Measurements from ENCODE around the gene DSCAM. TPM values are rescaled to one million over a fixed set of nuclear protein-coding genes. Genes with fewer than 3 reads are reported as not detected.

Gene DSCAM
- total and polyA plus RNA-seq, 4 experiments from 2014 or later, result not detected

DNA sequence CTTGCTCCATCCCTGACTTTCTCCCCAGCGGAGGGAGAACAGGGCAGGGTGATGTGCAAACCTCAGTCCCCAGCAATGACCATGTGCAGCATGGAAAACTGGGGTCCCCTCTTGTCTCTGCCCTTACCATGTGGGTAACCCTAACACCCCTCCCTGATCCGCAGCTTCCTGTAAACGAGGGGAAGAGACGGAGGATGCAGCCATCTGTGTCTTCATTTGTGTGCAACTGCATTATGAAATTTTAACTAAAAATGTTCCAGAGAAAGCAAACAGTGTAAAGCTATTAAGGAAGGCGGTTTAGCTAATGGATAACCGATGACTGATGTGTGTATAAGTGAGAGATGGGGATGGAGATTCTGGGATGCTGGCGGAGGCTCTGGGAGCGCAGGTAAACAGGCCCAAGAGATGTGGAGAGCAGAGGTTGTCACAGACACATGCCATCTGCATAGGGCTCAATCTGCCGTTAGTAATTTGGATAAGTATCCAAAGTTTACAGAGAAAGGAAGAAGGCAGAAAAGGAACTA lies 206.6 kb downstream of the DSCAM start:
- no peaks in the 10 kb centered on the region for H3K27me3 Mint-ChIP-seq
- H3K4me3 Mint-ChIP-seq, result no peak overlapping the region
- POLR2A ChIA-PET (ENCODE audit: partially characterized antibody), result no interaction called here
- no peak overlapping the region for H3K4me3 ChIP-seq (ENCODE audit: low read length in 2 of 2)
- no peaks in the 10 kb centered on the region for H3K27me3 ChIP-seq (ENCODE audit: insufficient read depth, low read length)
- intact Hi-C loops (cut with micrococcal nuclease), result no loop called here
- DNase-seq, result no peak
- no peak overlapping the region for H3K27ac Mint-ChIP-seq
- no peak overlapping the region for H3K27ac ChIP-seq (ENCODE audit: low read depth, low read length)
- no peaks in the 10 kb centered on the region for H3K9me3 ChIP-seq (ENCODE audit: control insufficient read depth in 1 of 2, low read length in 2 of 2)
- CTCF ChIA-PET (ENCODE audit: partially characterized antibody), result no interaction called here
- H3K4me1 ChIP-seq (ENCODE audit: insufficient read depth, low read length), result no peaks in the 10 kb centered on the region
- H3K36me3 ChIP-seq (ENCODE audit: insufficient read depth, low read length), result no peaks in the 10 kb centered on the region
- peaks cover 0 to 10% (median 2%) of the 10 kb centered on the region in 8 donors for H3K9me3 Mint-ChIP-seq
- no peaks in the 10 kb centered on the region for H3K4me1 Mint-ChIP-seq
- no peaks in the 10 kb centered on the region for H3K36me3 Mint-ChIP-seq

DNA sequence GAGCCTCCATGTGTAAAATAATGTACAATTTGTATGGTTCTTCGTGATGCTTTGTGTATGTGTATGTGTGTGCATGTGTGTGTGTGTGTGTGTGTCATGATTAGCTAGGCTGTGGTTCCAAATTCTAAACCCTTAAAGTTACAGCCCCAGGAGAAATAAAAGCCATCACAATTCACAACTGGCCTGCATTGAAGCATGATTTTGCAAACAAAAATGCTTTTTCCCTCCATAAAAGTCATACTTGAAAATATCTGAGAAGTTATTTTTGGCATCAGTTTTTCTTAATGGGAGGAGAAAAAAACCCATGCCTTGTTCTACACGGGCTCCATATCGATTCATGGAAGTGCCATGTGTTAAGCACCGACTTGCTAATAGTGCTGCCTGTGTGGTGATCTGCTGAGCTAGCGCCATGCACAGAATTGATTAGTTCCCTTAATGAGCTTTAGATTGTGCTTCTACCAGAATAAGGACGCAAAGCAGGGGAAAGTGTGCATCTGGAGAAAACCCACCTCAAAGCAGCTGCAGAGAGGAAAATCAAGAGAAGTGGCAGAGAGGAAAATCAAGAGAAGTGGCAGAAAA lies 207.3 kb downstream of the DSCAM start:
- no peak for DNase-seq
- Mint-ChIP-seq H3K9me3 (peaks cover 0 to 10% (median 3%) of the 10 kb centered on the region in 8 donors), H3K4me3 (no peak overlapping the region), H3K36me3 (no peaks in the 10 kb centered on the region), H3K4me1 (no peaks in the 10 kb centered on the region), H3K27ac (no peak overlapping the region), H3K27me3 (no peaks in the 10 kb centered on the region)
- no peaks in the 10 kb centered on the region for H3K27me3 ChIP-seq (ENCODE audit: insufficient read depth, low read length)
- no peaks in the 10 kb centered on the region for H3K36me3 ChIP-seq (ENCODE audit: insufficient read depth, low read length)
- ChIA-PET CTCF (ENCODE audit: partially characterized antibody) (interaction anchor here (0.6 kb wide), 1 partner anchor 1580 kb away, joined by 3 read pairs; no protein-coding TSS in a partner anchor), POLR2A (ENCODE audit: partially characterized antibody) (no interaction called here)
- no peaks in the 10 kb centered on the region for H3K9me3 ChIP-seq (ENCODE audit: control insufficient read depth in 1 of 2, low read length in 2 of 2)
- intact Hi-C loops (cut with micrococcal nuclease), result no loop called here
- no peak overlapping the region for H3K27ac ChIP-seq (ENCODE audit: low read depth, low read length)
- no peaks in the 10 kb centered on the region for H3K4me1 ChIP-seq (ENCODE audit: insufficient read depth, low read length)
- no peak overlapping the region for H3K4me3 ChIP-seq (ENCODE audit: low read length in 2 of 2)

DNA sequence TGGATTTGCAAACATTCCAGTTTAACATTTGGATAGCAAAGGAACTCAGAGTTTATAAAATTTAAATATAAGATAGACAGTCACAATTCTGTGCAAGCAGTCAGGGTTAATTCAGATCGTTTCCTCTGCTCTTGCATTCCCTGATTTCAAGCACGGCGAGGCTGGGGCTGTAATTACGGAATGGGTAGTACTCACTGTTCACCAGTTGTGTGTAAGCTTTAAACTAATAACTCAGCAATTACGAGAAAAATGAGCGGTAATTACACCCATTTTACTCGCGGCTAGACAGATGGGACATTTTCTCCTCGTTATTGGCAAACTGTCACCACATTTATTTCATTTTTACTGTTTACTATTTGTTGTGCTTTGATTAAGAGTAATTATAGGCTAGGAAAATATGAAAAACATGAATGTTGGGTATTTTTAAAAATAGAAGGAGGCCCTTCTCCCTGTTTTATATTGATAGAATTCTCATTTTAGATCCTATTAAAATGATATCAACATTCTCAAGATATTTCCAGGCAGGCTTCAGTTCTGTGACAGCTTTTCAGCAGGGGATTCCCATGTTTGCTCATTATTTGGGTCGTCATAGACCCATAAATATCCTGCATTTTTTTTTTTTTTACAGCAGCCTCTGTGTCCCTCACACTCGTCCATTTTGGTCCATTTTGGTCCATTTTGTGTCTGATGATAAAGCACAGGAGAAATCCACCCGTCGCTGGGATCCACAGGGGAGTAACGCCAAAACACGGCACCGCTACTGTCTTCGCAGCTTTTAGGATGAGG lies 208.3 kb downstream of the DSCAM start:
- no peaks in the 10 kb centered on the region for H3K4me1 Mint-ChIP-seq
- CTCF ChIA-PET (ENCODE audit: partially characterized antibody), result interaction anchor here (0.6 kb wide), 1 partner anchor 1579 kb away, joined by 3 read pairs; no protein-coding TSS in a partner anchor
- H3K27ac ChIP-seq (ENCODE audit: low read depth, low read length), result no peak overlapping the region
- no peaks in the 10 kb centered on the region for H3K27me3 ChIP-seq (ENCODE audit: insufficient read depth, low read length)
- no peaks in the 10 kb centered on the region for H3K9me3 ChIP-seq (ENCODE audit: control insufficient read depth in 1 of 2, low read length in 2 of 2)
- no peaks in the 10 kb centered on the region for H3K36me3 ChIP-seq (ENCODE audit: insufficient read depth, low read length)
- DNase-seq, result no peak
- POLR2A ChIA-PET (ENCODE audit: partially characterized antibody), result no interaction called here
- peaks cover 0 to 8% (median 3%) of the 10 kb centered on the region in 8 donors for H3K9me3 Mint-ChIP-seq
- H3K4me3 ChIP-seq (ENCODE audit: low read length in 2 of 2), result no peak overlapping the region
- no peaks in the 10 kb centered on the region for H3K4me1 ChIP-seq (ENCODE audit: insufficient read depth, low read length)
- no peaks in the 10 kb centered on the region for H3K27me3 Mint-ChIP-seq
- no peak overlapping the region for H3K27ac Mint-ChIP-seq
- H3K4me3 Mint-ChIP-seq, result no peak overlapping the region
- no peaks in the 10 kb centered on the region for H3K36me3 Mint-ChIP-seq
- intact Hi-C loops (cut with micrococcal nuclease), result no loop called here

DNA sequence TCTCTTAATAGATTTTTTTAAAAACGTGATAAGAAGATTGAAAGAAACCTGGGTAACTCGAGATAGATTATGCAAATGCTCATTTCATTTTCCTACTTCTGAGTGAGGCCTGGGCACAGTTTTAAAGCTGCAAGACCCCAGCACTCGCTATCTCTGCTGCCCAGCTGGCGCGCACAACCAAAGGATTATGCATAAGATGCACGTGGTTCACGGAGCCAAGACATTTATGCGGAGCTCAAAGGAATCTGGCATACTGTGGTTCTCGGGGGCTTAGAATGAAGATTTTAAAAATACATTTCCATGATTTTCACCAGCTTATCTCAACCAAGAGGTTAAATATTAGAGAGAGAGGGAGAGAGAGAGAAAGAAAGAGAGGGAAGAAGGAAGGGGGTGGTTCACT lies 210.9 kb downstream of the DSCAM start:
- Histone ChIP-seq H3K27ac (ENCODE audit: low read depth, low read length) (no peak overlapping the region), H3K36me3 (ENCODE audit: insufficient read depth, low read length) (no peaks in the 10 kb centered on the region), H3K9me3 (ENCODE audit: control insufficient read depth in 1 of 2, low read length in 2 of 2) (no peaks in the 10 kb centered on the region), H3K4me1 (ENCODE audit: insufficient read depth, low read length) (no peaks in the 10 kb centered on the region), H3K4me3 (ENCODE audit: low read length in 2 of 2) (no peak overlapping the region), H3K27me3 (ENCODE audit: insufficient read depth, low read length) (no peaks in the 10 kb centered on the region)
- Mint-ChIP-seq H3K4me1 (no peaks in the 10 kb centered on the region), H3K9me3 (peaks cover 0 to 4% (median 1%) of the 10 kb centered on the region in 8 donors), H3K27me3 (no peaks in the 10 kb centered on the region), H3K36me3 (no peaks in the 10 kb centered on the region), H3K4me3 (no peak overlapping the region), H3K27ac (no peak overlapping the region)
- CTCF ChIA-PET (ENCODE audit: partially characterized antibody), result no interaction called here
- POLR2A ChIA-PET (ENCODE audit: partially characterized antibody), result no interaction called here
- intact Hi-C loops (cut with micrococcal nuclease), result no loop called here
- DNase-seq, result no peak

DNA sequence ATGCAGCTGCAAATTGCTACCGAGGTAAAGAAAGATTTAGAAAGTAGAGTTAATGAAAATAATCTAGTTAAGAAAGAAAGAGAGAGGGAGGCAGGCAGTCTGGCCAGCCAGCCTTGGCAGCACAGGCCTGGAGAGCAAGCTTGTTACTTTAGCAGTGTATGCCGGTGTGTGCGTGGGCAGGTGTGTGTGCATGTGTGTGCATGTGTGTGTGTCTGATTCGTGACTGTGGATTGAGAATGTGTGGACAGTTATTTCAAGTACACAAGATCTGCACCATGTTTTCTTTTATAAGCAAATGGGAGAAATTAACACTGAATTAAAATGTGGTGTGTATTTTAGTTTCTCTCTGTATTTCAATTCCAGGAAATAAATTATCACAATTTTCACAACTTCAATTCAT lies 211.6 kb downstream of the DSCAM start:
- H3K4me3 ChIP-seq (ENCODE audit: low read length in 2 of 2), result no peak overlapping the region
- intact Hi-C loops (cut with micrococcal nuclease), result no loop called here
- no peaks in the 10 kb centered on the region for H3K36me3 ChIP-seq (ENCODE audit: insufficient read depth, low read length)
- DNase-seq, result no peak
- POLR2A ChIA-PET (ENCODE audit: partially characterized antibody), result no interaction called here
- H3K9me3 Mint-ChIP-seq, result peaks cover 0 to 4% (median under 1%) of the 10 kb centered on the region in 8 donors
- no peak overlapping the region for H3K27ac Mint-ChIP-seq
- H3K27me3 Mint-ChIP-seq, result no peaks in the 10 kb centered on the region
- H3K27me3 ChIP-seq (ENCODE audit: insufficient read depth, low read length), result no peaks in the 10 kb centered on the region
- H3K9me3 ChIP-seq (ENCODE audit: control insufficient read depth in 1 of 2, low read length in 2 of 2), result no peaks in the 10 kb centered on the region
- no peak overlapping the region for H3K4me3 Mint-ChIP-seq
- CTCF ChIA-PET (ENCODE audit: partially characterized antibody), result no interaction called here
- H3K27ac ChIP-seq (ENCODE audit: low read depth, low read length), result no peak overlapping the region
- no peaks in the 10 kb centered on the region for H3K4me1 ChIP-seq (ENCODE audit: insufficient read depth, low read length)
- no peaks in the 10 kb centered on the region for H3K36me3 Mint-ChIP-seq
- no peaks in the 10 kb centered on the region for H3K4me1 Mint-ChIP-seq

DNA sequence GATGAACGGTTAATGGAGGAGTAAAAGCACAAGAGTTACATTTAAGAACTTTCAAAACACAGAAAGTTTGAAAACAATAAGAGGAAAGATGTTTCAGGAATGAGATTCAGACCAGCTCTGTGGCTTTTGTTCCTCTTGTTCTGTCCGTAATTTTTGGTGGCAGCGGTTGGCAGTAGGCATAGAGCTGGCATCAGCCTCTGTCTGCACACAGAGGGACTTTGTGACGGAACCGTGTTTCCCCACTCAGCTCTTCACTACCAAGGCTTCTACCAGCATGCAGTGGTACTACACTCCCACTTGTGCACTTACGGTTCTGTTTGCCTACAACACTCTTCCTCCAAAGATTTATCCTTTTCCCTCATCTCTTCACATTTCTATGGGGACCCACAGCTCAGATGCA lies 212.8 kb downstream of the DSCAM start:
- ChIA-PET CTCF (ENCODE audit: partially characterized antibody) (no interaction called here), POLR2A (ENCODE audit: partially characterized antibody) (no interaction called here)
- Mint-ChIP-seq H3K27ac (no peak overlapping the region), H3K4me3 (no peak overlapping the region), H3K4me1 (no peaks in the 10 kb centered on the region), H3K36me3 (no peaks in the 10 kb centered on the region), H3K27me3 (no peaks in the 10 kb centered on the region), H3K9me3 (peaks cover 0 to 4% (median 2%) of the 10 kb centered on the region in 8 donors)
- DNase-seq, result no peak
- no peak overlapping the region for H3K4me3 ChIP-seq (ENCODE audit: low read length in 2 of 2)
- intact Hi-C loops (cut with micrococcal nuclease), result no loop called here
- no peaks in the 10 kb centered on the region for H3K36me3 ChIP-seq (ENCODE audit: insufficient read depth, low read length)
- H3K27me3 ChIP-seq (ENCODE audit: insufficient read depth, low read length), result no peaks in the 10 kb centered on the region
- H3K9me3 ChIP-seq (ENCODE audit: control insufficient read depth in 1 of 2, low read length in 2 of 2), result no peaks in the 10 kb centered on the region
- no peak overlapping the region for H3K27ac ChIP-seq (ENCODE audit: low read depth, low read length)
- H3K4me1 ChIP-seq (ENCODE audit: insufficient read depth, low read length), result no peaks in the 10 kb centered on the region

DNA sequence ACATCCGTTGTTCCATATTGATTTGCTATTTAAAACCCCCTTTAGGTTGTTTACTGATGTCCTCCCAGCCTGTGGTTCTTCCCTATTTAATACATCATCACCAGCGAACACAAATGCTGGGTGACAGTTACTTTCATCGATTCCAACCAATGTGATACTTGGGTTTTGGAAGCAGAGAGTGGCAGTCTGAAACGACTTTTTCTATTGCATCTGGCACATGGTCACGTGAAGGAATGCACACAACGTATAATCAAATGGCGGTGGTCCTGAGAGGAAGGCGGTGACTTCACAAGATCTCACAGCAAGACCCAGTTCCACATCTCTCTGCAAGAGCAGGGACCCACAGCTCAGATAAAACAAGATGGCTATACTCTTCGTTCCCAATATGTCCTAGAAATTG lies 213.9 kb downstream of the DSCAM start:
- POLR2A ChIA-PET (ENCODE audit: partially characterized antibody), result no interaction called here
- H3K4me3 Mint-ChIP-seq, result no peak overlapping the region

More for the DNA sequence above, 213.9 kb downstream of the DSCAM start:
- Mint-ChIP-seq H3K27ac (no peak overlapping the region), H3K9me3 (peaks cover 0 to 4% (median 2%) of the 10 kb centered on the region in 8 donors), H3K4me1 (no peaks in the 10 kb centered on the region), H3K27me3 (no peaks in the 10 kb centered on the region), H3K36me3 (no peaks in the 10 kb centered on the region)
- Histone ChIP-seq H3K36me3 (ENCODE audit: insufficient read depth, low read length) (no peaks in the 10 kb centered on the region), H3K27me3 (ENCODE audit: insufficient read depth, low read length) (no peaks in the 10 kb centered on the region), H3K4me1 (ENCODE audit: insufficient read depth, low read length) (no peaks in the 10 kb centered on the region), H3K9me3 (ENCODE audit: control insufficient read depth in 1 of 2, low read length in 2 of 2) (no peaks in the 10 kb centered on the region), H3K27ac (ENCODE audit: low read depth, low read length) (no peak overlapping the region), H3K4me3 (ENCODE audit: low read length in 2 of 2) (no peak overlapping the region)
- intact Hi-C loops (cut with micrococcal nuclease), result no loop called here
- CTCF ChIA-PET (ENCODE audit: partially characterized antibody), result no interaction called here
- no peak for DNase-seq
